Brain microvascular endothelial cell (primary cell): ENCODE data around the gene LTF.

Experiments used
- DNase-seq: peaks from one replicate; pipeline ENCODE4 v3.0.0-alpha.2; 2020
- H3K27ac ChIP-seq: fragments of 250-450 bp; sonication (Bioruptor Pico); 2 replicates; pipeline ENCODE4 v1.5.1; 2020; ENCODE audit warnings: mild to moderate bottlenecking, moderate library complexity
- H3K27me3 ChIP-seq: fragments of 250-450 bp; sonication (Bioruptor Pico); replicated peaks from 2 replicates; pipeline ENCODE4 v1.5.1; 2020; ENCODE audit warnings: mild to moderate bottlenecking
- H3K36me3 ChIP-seq: fragments of 250-450 bp; sonication (Bioruptor Pico); replicated peaks from 2 replicates; pipeline ENCODE4 v1.5.1; 2020; ENCODE audit warnings: mild to moderate bottlenecking
- H3K4me3 ChIP-seq: 2 replicates; pipeline ENCODE4 v1.5.1; 2011; ENCODE audit warnings: low read depth, mild to moderate bottlenecking, control low read depth, low read length, moderate library complexity
- CTCF ChIP-seq: IDR thresholded peaks from 2 replicates; pipeline ENCODE4 v1.5.1; 2011; ENCODE audit warnings: low read depth, mild to moderate bottlenecking, moderate library complexity, low read length, control low read depth, inconsistent platforms; ENCODE audit errors: missing control alignments
- in situ Hi-C: cut with HindIII; loops from 2 replicates; pipeline ENCODE4 v1.10.0; 2017; ENCODE audit warnings: low sequenced_read_pairs, low pct_ligation_motif_present

The LTF gene

GRCh38 chr3:46505953-46506352 is 41.2 kb upstream of the LTF start:
- Histone ChIP-seq H3K4me3 (no peak overlapping the region), H3K27ac (no peak overlapping the region), H3K36me3 (no peaks in the 10 kb centered on the region), H3K27me3 (no peaks in the 10 kb centered on the region)
- TF ChIP-seq CTCF = no peak
- in situ Hi-C loops = no loop called here
- DNase-seq = no peak

GRCh38 chr3:46504789-46505188 is 40.1 kb upstream of the LTF start:
- Histone ChIP-seq H3K27me3 (no peaks in the 10 kb centered on the region), H3K27ac (no peak overlapping the region), H3K4me3 (no peak overlapping the region), H3K36me3 (no peaks in the 10 kb centered on the region)
- in situ Hi-C loops = no loop called here
- no peak for TF ChIP-seq CTCF
- DNase-seq = no peak

DNA sequence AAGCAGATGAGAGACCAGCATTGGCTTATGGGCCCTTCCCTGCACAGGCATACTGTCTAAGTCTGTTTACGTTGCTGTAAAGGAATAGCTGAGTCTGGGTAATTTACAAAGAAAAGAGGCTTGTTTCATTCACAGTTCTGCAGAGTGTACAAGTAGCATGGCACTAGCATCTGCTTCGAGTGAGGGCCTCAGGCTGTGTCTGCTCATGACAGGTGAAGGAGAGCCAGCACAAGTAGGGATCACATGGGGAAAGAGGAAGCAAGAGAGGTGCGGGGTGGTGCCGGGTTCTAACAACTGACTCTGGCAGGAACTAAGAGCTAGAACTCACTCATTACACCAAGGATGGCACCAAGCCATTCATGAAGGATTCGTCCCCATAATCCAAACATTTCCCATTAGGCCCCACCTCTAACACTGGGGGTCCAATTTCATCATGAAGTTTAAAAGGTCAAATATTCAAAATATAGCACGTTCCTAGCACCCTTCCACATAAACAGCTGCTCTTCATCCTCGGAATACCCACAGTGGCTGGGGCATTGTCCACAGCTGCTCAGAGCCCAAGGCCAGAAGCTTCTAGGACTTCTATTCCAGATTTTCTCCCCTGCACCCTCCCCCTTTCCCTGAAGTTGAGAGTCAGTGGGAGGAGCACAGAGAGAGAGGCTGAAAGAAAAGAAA is 38.6 kb upstream of the LTF start:
- no peak for DNase-seq
- no peak for TF ChIP-seq CTCF
- Histone ChIP-seq H3K36me3 (no peaks in the 10 kb centered on the region), H3K27ac (no peak overlapping the region), H3K4me3 (no peak overlapping the region), H3K27me3 (no peaks in the 10 kb centered on the region)
- in situ Hi-C loops = no loop called here

GRCh38 chr3:46501702-46502101 is 37.0 kb upstream of the LTF start:
- no peak for TF ChIP-seq CTCF
- no peaks in the 10 kb centered on the region for H3K27me3 ChIP-seq
- H3K4me3 ChIP-seq = no peak overlapping the region
- no peak for DNase-seq
- H3K36me3 ChIP-seq = no peaks in the 10 kb centered on the region
- in situ Hi-C loops = no loop called here
- no peak overlapping the region for H3K27ac ChIP-seq

- in situ Hi-C loops = no loop called here
- Histone ChIP-seq H3K36me3 (no peaks in the 10 kb centered on the region), H3K4me3 (no peak overlapping the region), H3K27me3 (no peaks in the 10 kb centered on the region), H3K27ac (no peak overlapping the region)
- peak; percentile 66 for DNase-seq
- TF ChIP-seq CTCF = no peak
Measured at GRCh38 chr3:46500656-46501635, 36.2 kb upstream of the LTF start.
